Measurements from ENCODE around the gene AOAH. TPM values are rescaled to one million over a fixed set of nuclear protein-coding genes. Genes with fewer than 3 reads are reported as not detected.

Gene AOAH
- total and polyA plus RNA-seq, 9 of the 15 experiments (the other 6 are each of a cell fraction or from before 2014, with no cell fraction given) = not detected

DNA sequence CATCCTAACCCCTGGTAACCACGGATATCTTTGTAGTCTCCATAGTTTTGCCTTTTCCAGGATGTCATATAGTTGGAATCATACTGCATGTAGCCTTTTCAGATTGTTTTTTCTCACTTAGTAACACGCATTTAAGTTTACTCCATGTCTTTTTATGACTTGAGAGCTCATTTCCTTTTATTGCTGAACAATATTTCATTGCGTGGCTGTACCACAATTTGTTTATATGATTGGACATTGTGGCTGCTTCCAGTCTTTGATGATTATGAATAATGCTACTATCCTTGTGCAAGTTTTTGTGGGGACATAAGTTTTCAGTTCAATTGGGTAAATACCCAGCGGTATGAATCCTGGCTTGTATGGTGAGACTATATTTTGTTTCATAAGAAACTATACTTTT, 60.8 kb downstream of the AOAH start (continued):
- TF ChIP-seq, protein P1, sequence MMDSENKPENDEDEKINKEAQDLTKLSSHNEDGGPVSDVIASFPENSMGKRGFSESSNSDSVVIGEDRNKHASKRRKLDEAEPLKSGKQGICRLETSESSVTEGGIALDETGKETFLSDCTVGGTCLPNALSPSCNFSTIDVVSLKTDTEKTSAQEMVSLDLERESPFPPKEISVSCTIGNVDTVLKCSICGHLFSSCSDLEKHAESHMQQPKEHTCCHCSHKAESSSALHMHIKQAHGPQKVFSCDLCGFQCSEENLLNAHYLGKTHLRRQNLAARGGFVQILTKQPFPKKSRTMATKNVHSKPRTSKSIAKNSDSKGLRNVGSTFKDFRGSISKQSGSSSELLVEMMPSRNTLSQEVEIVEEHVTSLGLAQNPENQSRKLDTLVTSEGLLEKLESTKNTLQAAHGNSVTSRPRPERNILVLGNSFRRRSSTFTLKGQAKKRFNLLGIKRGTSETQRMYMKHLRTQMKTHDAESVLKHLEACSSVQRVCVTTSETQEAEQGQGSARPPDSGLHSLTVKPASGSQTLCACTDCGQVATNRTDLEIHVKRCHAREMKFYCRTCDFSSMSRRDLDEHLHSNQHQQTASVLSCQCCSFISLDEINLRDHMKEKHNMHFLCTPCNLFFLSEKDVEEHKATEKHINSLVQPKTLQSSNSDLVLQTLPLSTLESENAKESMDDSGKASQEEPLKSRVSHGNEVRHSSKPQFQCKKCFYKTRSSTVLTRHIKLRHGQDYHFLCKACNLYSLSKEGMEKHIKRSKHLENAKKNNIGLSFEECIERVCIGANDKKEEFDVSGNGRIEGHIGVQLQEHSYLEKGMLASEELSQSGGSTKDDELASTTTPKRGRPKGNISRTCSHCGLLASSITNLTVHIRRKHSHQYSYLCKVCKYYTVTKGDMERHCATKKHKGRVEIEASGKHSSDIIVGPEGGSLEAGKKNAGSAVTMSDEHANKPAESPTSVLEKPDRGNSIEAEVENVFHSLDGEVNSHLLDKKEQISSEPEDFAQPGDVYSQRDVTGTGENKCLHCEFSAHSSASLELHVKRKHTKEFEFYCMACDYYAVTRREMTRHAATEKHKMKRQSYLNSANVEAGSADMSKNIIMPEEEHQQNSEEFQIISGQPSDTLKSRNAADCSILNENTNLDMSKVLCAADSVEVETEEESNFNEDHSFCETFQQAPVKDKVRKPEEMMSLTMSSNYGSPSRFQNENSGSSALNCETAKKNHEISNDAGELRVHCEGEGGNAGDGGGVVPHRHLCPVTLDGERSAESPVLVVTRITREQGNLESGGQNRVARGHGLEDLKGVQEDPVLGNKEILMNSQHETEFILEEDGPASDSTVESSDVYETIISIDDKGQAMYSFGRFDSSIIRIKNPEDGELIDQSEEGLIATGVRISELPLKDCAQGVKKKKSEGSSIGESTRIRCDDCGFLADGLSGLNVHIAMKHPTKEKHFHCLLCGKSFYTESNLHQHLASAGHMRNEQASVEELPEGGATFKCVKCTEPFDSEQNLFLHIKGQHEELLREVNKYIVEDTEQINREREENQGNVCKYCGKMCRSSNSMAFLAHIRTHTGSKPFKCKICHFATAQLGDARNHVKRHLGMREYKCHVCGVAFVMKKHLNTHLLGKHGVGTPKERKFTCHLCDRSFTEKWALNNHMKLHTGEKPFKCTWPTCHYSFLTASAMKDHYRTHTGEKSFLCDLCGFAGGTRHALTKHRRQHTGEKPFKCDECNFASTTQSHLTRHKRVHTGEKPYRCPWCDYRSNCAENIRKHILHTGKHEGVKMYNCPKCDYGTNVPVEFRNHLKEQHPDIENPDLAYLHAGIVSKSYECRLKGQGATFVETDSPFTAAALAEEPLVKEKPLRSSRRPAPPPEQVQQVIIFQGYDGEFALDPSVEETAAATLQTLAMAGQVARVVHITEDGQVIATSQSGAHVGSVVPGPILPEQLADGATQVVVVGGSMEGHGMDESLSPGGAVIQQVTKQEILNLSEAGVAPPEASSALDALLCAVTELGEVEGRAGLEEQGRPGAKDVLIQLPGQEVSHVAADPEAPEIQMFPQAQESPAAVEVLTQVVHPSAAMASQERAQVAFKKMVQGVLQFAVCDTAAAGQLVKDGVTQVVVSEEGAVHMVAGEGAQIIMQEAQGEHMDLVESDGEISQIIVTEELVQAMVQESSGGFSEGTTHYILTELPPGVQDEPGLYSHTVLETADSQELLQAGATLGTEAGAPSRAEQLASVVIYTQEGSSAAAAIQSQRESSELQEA (IDR thresholded peaks at IDR 0.05; ENCODE audit: low read depth) = no peak
- TF ChIP-seq EP300 (IDR thresholded peaks at IDR 0.05; ENCODE audit: low read length) = no peak
